ENCODE measurements around the gene CHPF. TPM values are rescaled to one million over a fixed set of nuclear protein-coding genes. Genes with fewer than 3 reads are reported as not detected.

The CHPF gene
- total RNA-seq, 1 experiment from 2014 or later: 139 TPM

DNA sequence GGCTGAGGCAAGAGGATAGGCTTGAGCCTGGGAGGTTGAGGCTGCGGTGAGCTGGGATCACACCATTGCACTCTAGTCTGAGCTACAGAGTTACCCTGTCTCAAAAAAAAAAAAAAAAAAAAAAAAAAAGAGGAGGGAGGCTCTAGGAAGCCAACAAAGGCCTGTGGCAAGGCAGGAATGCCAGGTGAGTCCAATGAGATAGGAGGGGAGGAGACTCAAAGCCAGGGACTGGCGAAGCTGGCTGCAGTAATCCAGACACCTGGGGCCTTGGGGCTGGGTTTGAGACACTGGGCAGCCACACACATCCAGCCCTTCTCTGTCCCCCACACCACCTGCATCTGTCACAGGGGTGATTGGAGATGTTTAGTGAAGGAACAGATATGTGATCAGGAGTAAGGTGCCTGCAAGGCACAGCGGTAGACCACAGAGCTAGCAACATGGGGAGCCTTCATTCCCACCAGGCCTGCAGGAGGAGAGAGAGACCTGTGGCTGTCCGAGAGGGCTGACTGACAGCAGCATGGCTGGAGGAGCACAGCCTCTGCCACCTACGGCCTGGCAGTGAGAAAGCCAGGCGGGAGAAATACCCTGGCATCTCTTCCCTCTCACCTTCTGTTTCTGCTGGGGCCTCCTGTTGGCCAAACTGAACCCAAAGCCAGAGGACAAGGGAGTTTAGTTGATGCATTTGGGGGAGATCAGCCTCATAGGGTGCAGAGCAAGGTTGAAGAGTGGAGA, 9.5 kb downstream of the CHPF start:
- intact Hi-C loops (cut with micrococcal nuclease): no loop called here
- CTCF ChIA-PET: no interaction called here

DNA sequence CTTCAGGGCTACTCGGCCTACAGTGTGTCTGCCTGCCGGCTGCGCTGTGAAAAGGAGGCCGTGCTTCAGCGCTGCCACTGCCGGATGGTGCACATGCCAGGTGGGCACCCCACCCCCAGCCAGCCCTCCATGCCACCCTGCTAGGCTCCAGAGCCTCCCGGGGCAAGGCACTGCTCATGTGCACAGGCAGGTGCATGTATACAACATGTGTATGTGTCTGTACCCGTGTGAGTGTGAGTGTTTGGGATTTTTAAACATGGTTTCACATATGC, 11.3 kb downstream of the CHPF start:
- intact Hi-C loops (cut with micrococcal nuclease): no loop called here

More for the DNA sequence above, 9.5 kb downstream of the CHPF start:
- DNase-seq (no peak), ATAC-seq (no peak)
- H3K79me2 ChIP-seq (ENCODE audit: low read length): no peaks in the 10 kb centered on the region
- peaks cover 1% of the 10 kb centered on the region for H3K27me3 ChIP-seq (ENCODE audit: low read length)
- no peaks in the 10 kb centered on the region for H3K9me2 ChIP-seq (replicated peaks; ENCODE audit: low read length)
- H4K20me1 ChIP-seq (ENCODE audit: low read length): no peaks in the 10 kb centered on the region
- no peak overlapping the region for H3K9ac ChIP-seq (ENCODE audit: low read length)
- TF ChIP-seq, protein P1, sequence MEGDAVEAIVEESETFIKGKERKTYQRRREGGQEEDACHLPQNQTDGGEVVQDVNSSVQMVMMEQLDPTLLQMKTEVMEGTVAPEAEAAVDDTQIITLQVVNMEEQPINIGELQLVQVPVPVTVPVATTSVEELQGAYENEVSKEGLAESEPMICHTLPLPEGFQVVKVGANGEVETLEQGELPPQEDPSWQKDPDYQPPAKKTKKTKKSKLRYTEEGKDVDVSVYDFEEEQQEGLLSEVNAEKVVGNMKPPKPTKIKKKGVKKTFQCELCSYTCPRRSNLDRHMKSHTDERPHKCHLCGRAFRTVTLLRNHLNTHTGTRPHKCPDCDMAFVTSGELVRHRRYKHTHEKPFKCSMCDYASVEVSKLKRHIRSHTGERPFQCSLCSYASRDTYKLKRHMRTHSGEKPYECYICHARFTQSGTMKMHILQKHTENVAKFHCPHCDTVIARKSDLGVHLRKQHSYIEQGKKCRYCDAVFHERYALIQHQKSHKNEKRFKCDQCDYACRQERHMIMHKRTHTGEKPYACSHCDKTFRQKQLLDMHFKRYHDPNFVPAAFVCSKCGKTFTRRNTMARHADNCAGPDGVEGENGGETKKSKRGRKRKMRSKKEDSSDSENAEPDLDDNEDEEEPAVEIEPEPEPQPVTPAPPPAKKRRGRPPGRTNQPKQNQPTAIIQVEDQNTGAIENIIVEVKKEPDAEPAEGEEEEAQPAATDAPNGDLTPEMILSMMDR (conservative IDR thresholded peaks at IDR 0.05; ENCODE audit: low read depth, low read length): no peak
- no peak for TF ChIP-seq EZH2 (IDR thresholded peaks at IDR 0.05; ENCODE audit: low read length, unreplicated experiment)
- TF ChIP-seq EZH2phosphoT487 (IDR thresholded peaks at IDR 0.05; ENCODE audit: borderline replicate concordance, low read length): no peak
- H3K9me3 ChIP-seq (ENCODE audit: low read length): no peaks in the 10 kb centered on the region
- no TSS peak for BruUV-seq (replicated peaks)
- H3K4me1 ChIP-seq (ENCODE audit: insufficient read depth, low read length): no peaks in the 10 kb centered on the region
- H3K36me3 ChIP-seq (ENCODE audit: low read depth, low read length): peaks cover 1% of the 10 kb centered on the region; the same call in 1 of the 2 replicates
- H2AFZ ChIP-seq (ENCODE audit: low read length): no peak overlapping the region
- H3K4me2 ChIP-seq (ENCODE audit: low read length): no peak overlapping the region
- no peaks in the 10 kb centered on the region for H3F3A ChIP-seq (ENCODE audit: low read length, unreplicated experiment)
- no peak overlapping the region for H3K4me3 ChIP-seq (ENCODE audit: low read length)
- POLR2A ChIA-PET (ENCODE audit: unreplicated experiment): no interaction called here
- no peak overlapping the region for H3K27ac ChIP-seq (ENCODE audit: low read length)

More for the DNA sequence above, 11.3 kb downstream of the CHPF start:
- H3K27ac ChIP-seq (ENCODE audit: low read length): no peak overlapping the region
- peaks cover 10% of the 10 kb centered on the region for H3K27me3 ChIP-seq (ENCODE audit: low read length)
- H3K79me2 ChIP-seq (ENCODE audit: low read length): no peaks in the 10 kb centered on the region
- no peaks in the 10 kb centered on the region for H3K9me3 ChIP-seq (ENCODE audit: low read length)
- TF ChIP-seq, protein P1 (conservative IDR thresholded peaks at IDR 0.05; ENCODE audit: low read depth, low read length): no peak
- TF ChIP-seq EZH2phosphoT487 (IDR thresholded peaks at IDR 0.05; ENCODE audit: borderline replicate concordance, low read length): no peak
- H3F3A ChIP-seq (ENCODE audit: low read length, unreplicated experiment): no peaks in the 10 kb centered on the region
- no peak overlapping the region for H3K4me3 ChIP-seq (ENCODE audit: low read length)
- BruUV-seq (replicated peaks): no TSS peak
- H3K4me1 ChIP-seq (ENCODE audit: insufficient read depth, low read length): no peaks in the 10 kb centered on the region
- ChIA-PET POLR2A (ENCODE audit: unreplicated experiment) (no interaction called here), CTCF (no interaction called here)
- no peaks in the 10 kb centered on the region for H3K36me3 ChIP-seq (ENCODE audit: low read depth, low read length)
- H4K20me1 ChIP-seq (ENCODE audit: low read length): no peaks in the 10 kb centered on the region
- H3K9ac ChIP-seq (ENCODE audit: low read length): no peak overlapping the region
- ATAC-seq (no peak), DNase-seq (no peak)
- H3K4me2 ChIP-seq (ENCODE audit: low read length): no peak overlapping the region
- H3K9me2 ChIP-seq (replicated peaks; ENCODE audit: low read length): no peaks in the 10 kb centered on the region
- no peak overlapping the region for H2AFZ ChIP-seq (ENCODE audit: low read length)

All from PC-3 (cell line).